B cell (primary cell): ENCODE data around the gene POMP.

ENCODE experiments used
- CTCF ChIP-seq: fragments of 200-600 bp; IDR thresholded peaks from one replicate; pipeline ENCODE4 v1.8.0; 2022; ENCODE audit warnings: antibody characterized with exemption, mild to moderate bottlenecking
- EZH2 ChIP-seq: IDR thresholded peaks from 2 replicates; pipeline ENCODE4 v1.6.1; 2012; ENCODE audit warnings: borderline replicate concordance, low read depth, mild to moderate bottlenecking, moderate library complexity, low read length; ENCODE audit not compliant: insufficient read depth, poor library complexity, severe bottlenecking

- no peak for TF ChIP-seq CTCF
- no peak for TF ChIP-seq EZH2
Measured at GRCh38 chr13:28705461-28706083, 46.6 kb downstream of the POMP start.
